A172 (cell line): Measurements from ENCODE around the gene ONECUT1. TPM values are rescaled to one million over a fixed set of nuclear protein-coding genes. Genes with fewer than 3 reads are reported as not detected.

Source experiments
- DNase-seq: peaks from one replicate; pipeline ENCODE4 v3.0.0-alpha.2; 2015; ENCODE audit warnings: low spot score
- total RNA-seq: library from RNA; depleted of rRNA; stranded (reverse); fragments of >200 nt; shearing (Covaris generic); gene quantifications from 2 replicates; pipeline ENCODE4 v1.2.3, GENCODE V29; 2014

Gene ONECUT1
- total RNA-seq, 1 experiment from 2014 or later: not detected

DNA sequence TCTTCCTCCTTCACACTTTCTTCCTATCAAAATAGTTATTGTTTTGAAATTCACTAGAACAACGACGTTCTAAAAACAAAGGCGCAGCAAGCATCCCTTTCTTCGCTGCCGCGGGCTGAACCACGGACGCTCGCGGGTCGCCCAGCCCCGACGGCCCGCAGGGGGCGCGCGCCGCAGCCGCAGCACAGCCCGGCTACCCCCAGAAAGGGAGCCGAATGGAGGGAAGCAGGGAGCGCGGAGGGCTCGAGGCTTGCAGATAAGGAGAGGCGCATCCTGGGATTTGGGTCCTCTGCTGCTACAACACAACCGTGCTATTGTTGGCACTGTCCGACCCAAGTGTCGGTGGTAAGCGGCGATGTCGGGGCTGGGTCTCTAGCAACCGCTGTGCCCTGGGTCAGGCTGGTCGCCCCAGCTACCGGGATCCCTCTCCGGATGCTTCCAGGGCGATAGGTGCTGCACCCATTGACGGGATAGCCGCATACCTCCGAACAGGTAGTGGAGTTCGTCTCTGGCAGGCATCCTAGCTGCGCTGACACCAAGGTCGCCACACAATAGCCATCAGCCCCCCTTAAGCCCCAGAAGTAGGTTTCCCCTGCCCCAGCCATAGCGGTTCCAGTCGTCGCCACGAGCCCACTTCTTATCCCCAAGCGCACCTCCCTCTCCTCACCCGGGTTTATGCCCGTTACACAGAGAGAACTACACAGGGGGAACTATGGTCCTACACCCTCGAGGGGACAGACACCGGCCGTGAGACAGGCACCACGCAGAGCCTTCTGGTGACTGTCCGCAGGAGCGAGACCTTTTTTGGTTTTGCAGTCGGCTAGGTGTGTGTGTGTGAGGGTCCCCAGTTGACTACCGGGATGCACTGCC, 6.0 kb downstream of the ONECUT1 start:
- no peak for DNase-seq

DNA sequence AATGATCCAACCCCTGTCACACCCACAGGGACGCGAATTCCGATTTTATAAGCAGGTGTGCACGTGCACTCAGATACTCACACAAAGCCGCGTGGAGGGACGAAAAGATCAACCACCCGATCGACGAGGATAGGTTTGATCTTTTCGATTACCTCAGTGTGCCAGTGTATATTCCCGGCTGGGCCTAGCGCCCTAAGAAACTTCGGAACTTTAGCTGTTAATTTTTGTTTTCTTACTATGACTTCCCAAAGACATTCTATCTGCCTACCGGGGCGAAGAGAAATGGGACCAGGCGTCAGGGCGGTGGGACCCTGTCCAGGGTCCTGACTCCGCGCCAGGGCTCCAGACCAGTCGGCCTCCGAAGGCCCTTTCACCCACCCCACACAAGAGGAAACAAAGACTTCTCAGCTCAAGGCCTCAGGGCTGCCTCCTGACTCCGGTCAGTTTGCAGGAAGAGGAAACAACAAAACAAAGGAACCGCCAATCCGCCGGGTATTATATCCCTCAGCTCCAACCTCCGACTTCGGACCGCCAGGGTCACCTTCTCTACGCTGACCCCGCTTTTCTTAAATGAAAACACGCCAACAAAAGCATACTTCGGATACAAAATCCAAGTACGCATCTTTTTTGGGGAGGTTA, 6.8 kb downstream of the ONECUT1 start:
- DNase-seq: no peak

DNA sequence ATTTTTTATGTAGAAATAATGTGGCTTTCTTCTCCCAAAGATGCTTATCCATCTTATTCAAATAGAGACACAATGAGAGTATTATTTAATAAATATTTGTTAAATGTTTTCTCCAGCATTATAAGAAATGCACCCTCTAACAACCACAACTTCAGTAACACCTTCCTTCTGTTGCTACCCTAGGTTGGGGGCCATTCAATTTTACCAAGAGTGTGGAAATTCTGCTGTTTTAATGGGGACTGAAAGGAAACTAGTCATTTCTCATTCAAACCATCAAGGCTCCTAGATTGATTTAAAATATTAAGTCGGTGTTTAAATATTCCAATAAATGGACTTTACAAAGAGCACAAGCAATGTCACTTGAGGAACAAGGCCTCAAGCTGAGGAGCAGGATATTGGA, 7.6 kb downstream of the ONECUT1 start:
- no peak for DNase-seq

DNA sequence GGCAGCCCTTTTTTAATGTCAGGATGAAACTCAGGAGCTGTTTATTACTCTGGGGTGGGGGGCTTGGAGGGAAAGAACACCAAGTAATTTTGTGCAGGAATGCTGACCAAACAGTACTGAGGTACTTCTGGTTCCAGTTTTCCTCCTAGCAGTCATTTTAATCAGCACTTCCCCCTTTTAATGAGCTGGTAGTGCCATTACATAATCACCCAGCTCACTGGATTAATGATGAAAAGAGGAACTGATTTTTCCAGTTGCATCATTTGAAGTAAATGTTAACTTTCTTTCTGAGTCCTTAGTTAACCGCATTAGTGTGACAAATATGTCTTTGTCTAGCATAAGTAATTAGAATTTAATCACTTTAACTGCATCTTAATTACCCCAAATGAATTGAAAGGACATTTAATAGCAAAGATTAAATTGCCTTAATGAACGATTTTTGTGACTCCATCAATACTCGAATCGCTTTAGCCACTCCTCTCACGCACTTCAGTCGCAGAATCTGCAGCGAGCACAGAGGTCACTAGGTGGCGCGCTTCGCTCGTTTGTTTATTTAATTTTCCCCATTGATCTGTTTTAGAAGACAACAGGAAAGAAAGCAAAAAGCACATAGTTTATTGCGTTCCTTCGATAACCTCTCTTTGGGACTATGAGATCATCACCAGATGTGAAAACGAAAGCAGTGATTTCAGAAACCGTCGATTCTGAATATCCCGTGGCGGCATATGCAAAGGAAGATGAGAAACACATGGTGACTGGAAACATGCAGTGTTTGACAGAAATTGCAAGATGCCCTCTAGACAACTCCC, 9.8 kb downstream of the ONECUT1 start:
- peak; percentile 34 for DNase-seq

DNA sequence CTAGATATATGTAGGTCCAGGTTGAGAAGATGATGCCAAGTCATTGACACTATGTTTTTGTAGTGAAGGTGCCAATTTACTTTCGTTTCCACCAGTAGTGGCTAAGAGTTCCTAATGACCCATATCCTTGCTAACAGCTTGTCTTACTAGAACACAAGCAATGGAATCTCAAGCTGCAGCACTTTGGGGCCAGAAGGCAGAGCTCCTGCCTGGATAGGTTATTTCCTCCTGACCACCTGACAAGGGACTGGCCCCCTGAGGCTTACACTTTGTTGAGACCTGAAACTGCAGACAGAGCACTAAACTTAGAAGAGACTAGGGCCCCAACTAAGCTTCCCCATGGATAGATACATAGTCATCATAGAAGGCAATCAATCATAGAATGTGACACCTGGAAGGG, 11.7 kb downstream of the ONECUT1 start:
- no peak for DNase-seq

DNA sequence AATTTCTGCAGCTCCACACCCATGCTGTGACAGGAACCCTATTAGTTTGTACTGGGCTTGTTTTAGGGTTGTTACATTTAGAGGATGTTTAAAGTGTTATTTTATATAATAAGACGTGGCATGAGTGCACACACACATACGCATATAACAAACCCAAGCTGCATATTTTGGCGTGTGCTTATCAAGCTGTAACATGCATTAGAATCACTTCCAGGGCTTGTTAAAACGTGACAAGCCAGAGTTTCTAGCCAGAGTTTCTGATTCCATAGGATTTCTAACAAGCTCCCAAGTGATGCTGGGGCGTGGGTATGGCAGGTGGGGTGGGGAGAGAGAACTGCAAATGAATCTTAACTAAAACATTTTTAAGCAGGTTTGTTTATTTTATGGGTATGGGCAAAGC, 17.4 kb downstream of the ONECUT1 start:
- DNase-seq: no peak

DNA sequence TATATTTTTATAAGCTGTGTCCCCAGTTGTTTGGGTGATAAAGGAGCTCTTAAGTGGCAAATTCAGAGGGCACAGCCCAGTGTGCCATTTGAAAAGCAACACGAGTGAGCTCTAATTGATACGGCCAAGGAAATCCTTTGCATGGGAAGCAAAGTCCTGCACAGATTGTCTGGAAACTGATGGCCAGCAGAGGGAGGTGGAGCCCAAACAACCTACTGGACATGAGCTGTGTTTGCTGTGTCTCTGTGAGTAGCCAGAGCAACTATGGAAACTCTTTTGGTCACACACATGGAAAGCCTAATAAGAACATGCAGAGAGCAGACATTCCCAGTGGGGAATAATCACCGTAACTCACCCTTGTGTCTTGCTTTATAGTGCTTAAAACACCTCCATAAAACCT, 24.4 kb downstream of the ONECUT1 start:
- no peak for DNase-seq

DNA sequence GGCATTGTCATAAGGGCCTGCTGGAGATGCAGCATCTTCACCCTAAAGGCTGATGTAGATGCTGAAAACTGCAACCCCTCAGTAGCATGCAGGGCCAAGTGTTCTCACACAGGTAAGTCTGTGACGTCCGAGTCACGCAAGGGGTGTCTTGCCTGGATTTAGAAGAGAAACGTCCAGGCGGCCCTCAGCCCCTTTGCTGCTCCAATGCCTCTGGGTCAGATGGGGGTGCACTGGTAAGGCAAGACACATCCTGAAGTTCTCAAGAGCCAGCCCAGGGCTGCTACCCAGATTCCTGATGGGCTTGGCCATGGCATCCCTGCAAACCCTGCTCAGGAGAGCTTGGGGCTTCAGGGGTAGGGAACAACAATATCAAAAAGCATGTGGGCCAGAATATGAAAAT, 25.4 kb downstream of the ONECUT1 start:
- no peak for DNase-seq

DNA sequence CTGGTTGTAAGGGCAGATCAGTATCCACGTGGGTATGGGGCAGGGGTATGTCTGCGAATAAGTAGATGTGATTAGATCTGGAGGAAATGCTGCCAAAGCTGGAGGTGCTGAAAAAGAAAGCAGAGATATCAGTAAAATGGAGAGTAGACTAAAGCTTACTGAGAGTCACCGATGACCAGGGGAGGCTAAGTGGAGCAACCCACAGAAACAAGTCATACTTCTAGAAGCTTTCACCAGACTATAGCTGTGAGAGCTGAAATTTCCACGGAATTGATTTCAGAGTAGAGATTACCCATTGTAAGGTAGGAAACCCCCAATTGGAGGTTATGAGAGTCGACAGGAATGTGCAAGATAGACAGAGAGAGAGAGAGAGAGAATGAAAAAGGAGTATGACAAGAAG, 27.5 kb downstream of the ONECUT1 start:
- no peak for DNase-seq

DNA sequence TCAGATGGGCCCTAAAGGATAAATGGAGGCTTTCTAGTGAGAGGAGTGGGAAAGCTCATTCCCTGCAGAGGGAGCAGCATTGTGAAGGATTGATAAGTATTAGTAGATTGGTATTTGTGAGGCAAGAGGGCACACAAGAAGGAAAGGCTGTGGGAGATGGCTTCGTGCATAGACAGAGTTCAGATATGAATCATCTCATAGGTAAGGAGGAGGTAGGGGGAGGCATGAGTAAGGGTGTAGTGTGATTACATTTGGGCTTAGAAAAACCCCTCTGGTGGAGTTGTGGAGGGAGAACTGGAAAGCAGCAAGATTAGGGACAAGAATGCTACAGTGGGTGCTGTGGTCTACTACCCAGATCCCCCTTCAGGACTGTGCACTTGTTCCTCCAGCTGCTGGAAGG, 29.6 kb downstream of the ONECUT1 start:
- no peak for DNase-seq

DNA sequence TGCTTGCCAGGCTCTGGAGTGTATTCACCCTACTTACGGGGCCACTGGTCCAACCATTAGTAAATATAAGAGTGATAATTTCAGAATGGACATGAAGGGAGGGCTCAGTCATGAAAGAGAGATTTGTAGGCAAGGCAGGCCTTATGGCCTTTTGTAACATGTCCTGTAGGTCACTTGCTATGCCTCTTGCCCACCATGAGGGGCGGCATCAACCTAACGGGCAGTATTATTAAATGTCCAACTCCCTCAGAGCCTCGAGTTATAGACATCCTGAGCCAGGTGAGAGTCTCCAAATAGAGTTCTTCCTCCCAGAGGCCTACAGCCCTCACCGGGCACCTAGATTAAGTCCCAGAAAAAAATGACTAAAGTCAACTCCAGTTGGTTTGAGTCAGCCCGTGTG, 30.2 kb downstream of the ONECUT1 start:
- no peak for DNase-seq

DNA sequence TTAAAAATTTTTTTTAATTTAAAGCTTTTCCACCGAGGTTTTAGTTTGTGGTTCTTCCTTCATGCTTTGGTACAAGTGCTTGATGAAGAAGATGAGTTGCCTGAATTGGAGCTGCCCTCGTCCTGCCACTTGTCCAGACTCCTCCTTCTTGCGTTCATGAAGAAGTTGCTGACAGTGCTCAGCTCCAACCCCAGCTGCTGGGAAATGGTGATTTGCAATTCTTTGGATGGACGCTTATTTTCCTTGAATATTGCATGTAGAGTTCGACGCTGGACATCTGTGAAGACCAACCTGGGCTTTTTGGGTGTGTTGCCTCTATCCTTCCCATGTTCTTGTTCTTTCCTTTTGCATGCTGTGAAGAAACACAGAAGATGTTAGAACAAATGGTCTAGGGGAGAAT, 32.6 kb downstream of the ONECUT1 start:
- DNase-seq: no peak

DNA sequence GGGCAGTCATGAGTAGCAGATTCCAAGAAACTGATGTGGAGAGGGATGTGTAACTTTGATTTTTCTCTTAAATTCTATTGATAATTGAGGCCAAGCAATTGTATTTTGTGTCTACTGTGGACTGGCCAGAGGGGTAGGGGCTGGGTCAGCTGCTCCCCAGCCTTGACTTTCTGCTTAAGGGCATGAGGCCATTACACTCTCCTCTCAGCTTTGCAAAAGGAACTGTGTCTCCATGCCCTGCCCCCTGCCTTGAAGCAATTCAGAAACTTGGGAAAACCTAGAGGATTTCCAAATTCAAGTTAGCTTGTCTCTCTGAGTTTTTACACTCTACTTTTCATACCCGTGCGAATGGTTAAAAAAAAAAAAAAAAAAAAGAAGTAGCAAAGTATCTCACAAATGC, 38.6 kb downstream of the ONECUT1 start:
- DNase-seq: no peak

DNA sequence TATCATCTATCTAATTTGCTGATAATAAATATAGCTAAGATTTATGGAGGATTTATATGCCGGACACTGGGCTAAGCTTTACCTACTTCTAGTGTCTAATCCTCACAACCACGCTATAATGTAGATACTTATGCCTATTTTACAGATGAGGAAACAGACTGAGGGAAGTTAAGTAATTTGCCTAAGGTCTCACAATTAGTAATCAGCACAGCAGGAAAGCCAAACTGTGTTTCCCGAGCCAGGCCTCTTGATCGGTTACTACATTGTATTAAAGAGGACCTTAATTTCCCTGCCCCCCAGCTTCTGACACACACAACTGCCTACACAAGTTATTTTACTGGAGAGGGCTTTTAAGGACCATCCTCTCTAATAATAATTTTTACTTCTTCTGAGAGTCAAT, 40.9 kb downstream of the ONECUT1 start:
- DNase-seq: no peak

DNA sequence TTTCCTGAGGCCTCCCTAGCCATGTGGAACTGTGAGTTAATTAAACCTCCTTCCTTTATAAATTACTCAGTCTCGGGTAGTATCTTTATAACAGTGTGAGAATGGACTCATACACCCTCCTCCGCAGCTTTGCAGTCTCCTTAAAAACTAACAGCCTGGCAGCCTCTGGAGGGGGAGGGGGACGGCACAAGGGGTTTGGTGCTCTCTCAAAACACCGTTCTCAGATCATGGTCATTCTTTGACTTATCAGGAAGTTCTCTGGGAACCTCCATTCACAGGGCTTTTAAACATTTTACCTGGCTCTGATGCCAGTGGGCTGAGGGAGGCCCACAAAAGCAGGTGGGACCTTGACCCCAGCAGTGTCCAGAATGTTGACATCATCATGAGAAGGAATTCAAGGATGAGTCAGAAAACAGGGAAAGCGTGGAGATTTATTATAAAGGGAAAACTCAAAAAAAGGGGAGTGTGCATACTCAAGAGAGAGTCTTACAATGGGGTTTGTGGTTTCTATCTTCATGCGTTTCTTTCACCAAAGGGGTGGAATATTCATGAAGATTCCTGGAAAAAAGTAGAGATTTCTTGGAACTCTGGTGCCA, 43.9 kb downstream of the ONECUT1 start:
- DNase-seq: no peak

DNA sequence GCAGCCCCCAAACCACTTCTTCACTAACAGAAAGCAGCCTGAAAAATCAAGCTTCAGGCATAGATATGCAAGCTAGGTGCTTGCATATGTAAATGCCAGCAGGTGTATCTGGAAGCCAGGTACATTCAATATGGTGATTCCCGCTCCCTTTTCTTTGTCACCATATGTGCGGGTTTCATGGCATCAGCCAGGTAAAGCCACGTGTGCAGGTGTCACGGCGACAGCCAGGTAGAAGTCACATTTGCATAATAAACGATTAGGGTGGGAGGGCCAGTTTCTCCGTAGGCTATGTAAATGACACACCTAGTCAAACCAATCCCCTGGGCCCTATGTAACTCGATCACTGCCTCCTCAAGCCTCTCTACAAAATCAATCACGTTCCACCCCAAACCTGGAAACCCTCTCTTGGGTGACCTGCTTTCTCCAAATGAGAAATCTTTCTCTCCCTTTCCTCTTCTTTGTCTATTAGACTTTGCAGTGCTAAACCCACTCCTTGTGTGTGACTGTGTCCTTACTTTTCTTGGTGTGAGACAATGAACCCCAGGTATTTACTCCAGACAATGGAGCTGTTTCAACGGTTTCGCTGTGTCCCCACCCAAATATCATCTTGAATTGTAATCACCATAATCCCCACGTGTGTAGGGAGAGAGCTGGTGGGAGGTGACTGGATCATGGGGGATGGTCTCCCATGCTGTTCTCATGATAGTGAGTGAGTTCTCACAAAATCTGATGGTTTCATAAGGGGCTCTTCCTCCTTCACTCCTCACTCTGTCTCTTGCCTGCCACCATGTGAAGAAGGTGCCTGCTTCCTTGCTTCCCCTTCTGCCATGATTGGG, 44.6 kb downstream of the ONECUT1 start:
- no peak for DNase-seq

DNA sequence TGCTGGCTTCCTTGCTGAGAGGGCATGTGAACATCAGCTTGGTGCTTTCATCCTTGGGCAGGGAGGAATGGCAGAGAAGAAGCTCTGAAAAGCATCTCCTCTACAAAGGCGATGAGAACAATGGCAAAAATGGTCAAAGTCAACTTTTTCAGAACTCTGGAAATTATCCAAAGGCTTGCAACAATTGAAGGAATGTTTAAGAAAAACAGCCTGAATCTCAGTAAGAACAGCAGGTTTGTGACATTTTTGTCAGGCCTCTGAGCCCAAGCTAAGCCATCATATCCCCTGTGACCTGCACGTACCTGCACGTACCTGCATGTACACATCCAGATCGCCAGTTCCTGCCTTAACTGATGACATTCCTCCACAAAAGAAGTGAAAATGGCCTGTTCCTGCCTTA, 51.8 kb downstream of the ONECUT1 start:
- no peak for DNase-seq

DNA sequence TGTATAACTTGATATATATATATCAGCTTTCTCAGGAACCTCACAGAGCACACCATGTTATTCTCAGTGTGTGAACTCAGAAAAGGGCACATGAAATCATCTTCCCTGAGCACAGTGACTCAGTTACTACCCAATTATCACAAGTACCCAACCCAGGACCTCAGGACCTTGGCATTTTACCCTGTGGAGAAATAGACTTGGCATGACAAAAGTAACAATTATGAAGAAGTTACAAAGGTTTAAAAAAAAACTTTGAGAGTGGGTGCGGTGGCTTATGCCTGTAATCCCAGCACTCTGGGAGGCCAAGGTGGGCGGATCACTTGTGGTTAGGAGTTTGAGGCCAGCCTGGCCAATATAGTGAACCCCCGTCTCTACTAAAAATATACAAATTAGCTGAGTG, 52.4 kb downstream of the ONECUT1 start:
- DNase-seq: no peak

DNA sequence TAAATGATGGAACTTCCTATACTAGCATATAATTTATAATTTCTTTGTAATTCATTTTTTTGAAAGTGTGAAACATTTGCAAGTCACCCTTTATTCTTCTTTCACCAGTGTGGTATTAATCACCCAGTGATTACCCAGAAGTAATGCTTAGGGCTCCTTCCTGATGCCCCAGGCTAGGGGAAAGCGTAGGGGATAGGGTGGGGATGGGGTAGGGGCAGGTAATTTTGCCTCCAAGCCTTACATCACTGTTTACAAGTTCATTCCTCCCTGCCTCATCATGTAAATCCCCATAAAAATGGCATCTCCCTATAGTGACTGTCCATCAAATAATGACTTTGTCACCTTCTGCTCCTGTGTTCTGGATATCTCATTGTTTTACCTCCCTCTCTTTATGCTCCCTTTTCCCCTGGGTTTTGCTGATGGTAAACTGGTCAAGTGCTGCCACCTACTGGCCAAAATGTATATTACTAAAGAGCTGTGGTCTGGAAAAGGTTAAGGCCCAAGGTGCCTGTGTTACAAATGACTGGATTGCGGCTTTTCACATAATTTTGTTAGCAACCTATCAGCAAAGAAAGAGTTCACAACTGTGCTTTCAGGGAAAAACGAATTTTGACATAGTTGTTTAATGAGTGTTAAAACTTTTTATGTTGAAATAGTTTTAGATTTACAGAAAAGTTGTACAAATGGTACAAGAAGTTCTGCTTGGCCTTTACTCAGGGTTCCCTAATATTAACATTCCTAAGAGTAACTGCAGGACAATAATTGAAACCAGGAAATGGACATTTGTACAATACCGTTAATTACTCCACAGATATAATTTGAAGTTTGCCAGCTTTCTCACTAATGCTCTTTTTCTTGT, 54.7 kb downstream of the ONECUT1 start:
- DNase-seq: peak; percentile 65

DNA sequence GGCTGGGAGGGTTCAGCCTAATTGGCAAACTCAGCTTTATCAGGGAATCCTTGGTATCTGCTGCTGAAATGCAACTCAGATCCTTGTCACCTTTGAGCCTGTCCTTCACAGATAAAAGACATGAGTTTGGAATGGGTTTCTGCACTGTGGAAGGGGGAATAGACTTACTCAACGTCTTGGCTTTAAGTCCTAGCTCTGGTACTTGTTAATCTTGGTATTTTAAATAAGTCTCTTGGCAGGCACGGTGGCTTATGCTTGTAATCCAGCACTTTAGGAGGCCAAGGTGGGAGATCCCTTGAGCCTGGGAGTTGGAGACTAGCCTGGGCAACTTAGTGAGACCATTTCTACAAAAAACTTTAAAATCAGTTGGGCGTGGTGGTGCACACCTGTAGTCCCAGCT, 55.8 kb downstream of the ONECUT1 start:
- no peak for DNase-seq
